ENCODE measurements around the gene DNM3. TPM values are rescaled to one million over a fixed set of nuclear protein-coding genes. Genes with fewer than 3 reads are reported as not detected.

DNM3 gene
- total RNA-seq, 1 experiment from 2014 or later = 2.7 TPM

DNA sequence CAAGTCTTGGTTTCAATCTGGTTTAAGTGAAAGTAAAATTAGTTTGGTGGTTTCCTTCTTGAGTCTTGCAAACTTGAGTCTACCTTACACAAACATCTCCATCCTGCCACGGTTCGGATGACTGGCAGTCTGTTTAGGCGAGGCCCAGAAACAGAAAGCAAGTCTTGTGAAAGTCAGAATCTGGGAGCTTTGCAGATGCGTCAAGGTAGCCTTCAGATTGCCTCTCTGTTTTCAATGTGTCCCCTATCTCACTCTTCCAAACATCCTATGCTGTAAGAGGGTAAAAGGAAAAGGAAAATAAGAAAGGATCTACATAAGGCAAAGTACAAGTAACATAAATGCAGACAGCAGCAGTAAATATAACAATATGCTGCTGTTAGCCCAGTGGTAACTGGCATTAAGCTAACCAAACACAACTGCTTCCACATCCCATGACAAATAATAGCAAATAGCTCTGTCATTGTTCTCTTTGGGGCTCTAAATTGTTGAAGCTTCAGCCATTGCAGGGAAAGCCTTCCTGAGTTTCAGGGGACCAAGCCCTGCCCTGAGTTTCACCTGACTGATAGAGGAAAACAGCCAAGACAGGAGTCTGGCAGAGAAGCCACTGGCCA is 552.9 kb downstream of the DNM3 start:
- Mint-ChIP-seq H3K27ac (peak overlapping the region in 1 of 3 experiments; percentile 37; a peak in 1 of 7 replicates), H3K36me3 (ENCODE audit: insufficient read depth in 1 of 3, low read depth in 3 of 3) (no peaks in the 10 kb centered on the region), H3K27me3 (ENCODE audit: low read depth) (no peaks in the 10 kb centered on the region), H3K4me3 (no peak overlapping the region), H3K4me1 (peaks cover 38 to 45% of the 10 kb centered on the region in 2 experiments), H3K9me3 (no peaks in the 10 kb centered on the region)
- no peak for DNase-seq
- Histone ChIP-seq H3K23me2 (ENCODE audit: insufficient read length, low read depth, low read length, poor library complexity, severe bottlenecking) (no peaks in the 10 kb centered on the region), H3K4me2 (ENCODE audit: insufficient read depth, insufficient read length, low read length) (no peak overlapping the region), H4K5ac (ENCODE audit: insufficient read length, low read depth, low read length) (no peak overlapping the region), H3K27me3 (ENCODE audit: insufficient read depth, low read length) (no peaks in the 10 kb centered on the region), H3K79me1 (ENCODE audit: insufficient read depth, low read depth, low read length, poor library complexity, severe bottlenecking) (no peaks in the 10 kb centered on the region), H2AK5ac (ENCODE audit: insufficient read length, low read length) (no peak overlapping the region), H2BK120ac (ENCODE audit: low read depth, low read length, poor library complexity, severe bottlenecking) (no peak overlapping the region), H4K91ac (ENCODE audit: insufficient read length, low read depth, low read length) (no peak overlapping the region), H3K4me1 (ENCODE audit: insufficient read depth, low read length) (peaks cover 4% of the 10 kb centered on the region; the same call in 1 of the 2 replicates), H3K18ac (ENCODE audit: insufficient read length, low read depth, low read length) (no peak overlapping the region), H3K4ac (ENCODE audit: low read depth, low read length) (no peak overlapping the region), H4K8ac (replicated peaks; ENCODE audit: insufficient read length, low read depth, low read length) (no peak overlapping the region), H3K9ac (ENCODE audit: extremely low read depth, insufficient read length, low read length) (no peak overlapping the region), H2BK5ac (ENCODE audit: insufficient read length, low read length) (no peak overlapping the region), H4K20me1 (ENCODE audit: control insufficient read depth, insufficient read depth, insufficient read length) (no peaks in the 10 kb centered on the region), H2BK12ac (ENCODE audit: insufficient read length, low read depth, low read length) (no peak overlapping the region), H3T11ph (ENCODE audit: low read length) (no peak overlapping the region), H3K27ac (ENCODE audit: insufficient read length, low read depth, low read length) (no peak overlapping the region), H3K9me3 (ENCODE audit: control insufficient read depth, low read depth, low read length) (no peaks in the 10 kb centered on the region), H2AFZ (ENCODE audit: low read length) (no peak overlapping the region), H3K23ac (ENCODE audit: insufficient read length, low read depth, low read length) (no peak overlapping the region), H3K79me2 (ENCODE audit: insufficient read depth, low read length) (no peaks in the 10 kb centered on the region), H3K56ac (ENCODE audit: insufficient read length, low read depth, low read length) (no peak overlapping the region), H2BK20ac (ENCODE audit: low read depth, low read length, poor library complexity, severe bottlenecking) (no peak overlapping the region), H3K14ac (ENCODE audit: insufficient read depth, low read length) (no peak overlapping the region), H2BK15ac (ENCODE audit: low read depth, low read length) (no peak overlapping the region)
- no CpG with 5 or more reads among the region's 4 CpGs for WGBS (ENCODE audit: extremely low coverage, insufficient read length, low lambda C conversion rate)
- TF ChIP-seq CTCF (conservative IDR thresholded peaks at IDR 0.05) = no peak
